Measurements from ENCODE around the gene RPL7A.

- peak; percentile 22 for TF ChIP-seq CTCF (IDR thresholded peaks at IDR 0.05; ENCODE audit: low read depth, low read length)
- TF ChIP-seq POLR2A (IDR thresholded peaks at IDR 0.05; ENCODE audit: extremely low read depth, insufficient read length), result no peak
Observed at GRCh38 chr9:133342570-133342969, 5.4 kb upstream of the RPL7A start.
